ENCODE results near the gene MAML3.

MAML3 gene

DNA sequence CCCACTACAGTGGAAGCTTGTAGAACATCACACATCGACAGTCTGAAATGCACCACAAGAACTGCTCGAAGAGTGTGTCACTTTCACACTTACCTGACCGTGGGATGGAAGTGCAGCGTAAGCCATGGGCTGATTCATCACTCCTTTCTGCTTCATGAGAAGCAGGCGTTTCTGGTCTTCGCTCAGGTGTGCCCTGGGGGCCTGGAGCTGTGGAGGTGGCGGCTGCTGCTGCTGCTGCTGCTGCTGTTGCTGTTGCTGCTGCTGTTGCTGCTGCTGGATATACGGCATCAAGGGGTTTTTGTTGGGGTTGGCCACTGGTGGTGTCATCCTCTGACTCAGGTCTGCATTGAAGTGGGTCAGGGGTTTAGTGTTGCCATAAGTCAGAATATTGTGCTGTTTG lies 264.7 kb downstream of the MAML3 start:
- DNase-seq, result no peak

- DNase-seq, result no peak
Measured at GRCh38 chr4:139887962-139888735, 265.8 kb downstream of the MAML3 start.

- no peak for DNase-seq
Measured at GRCh38 chr4:139887376-139887802, 266.6 kb downstream of the MAML3 start.

GRCh38 chr4:139886798-139887197 lies 267.2 kb downstream of the MAML3 start:
- no peak for DNase-seq

DNA sequence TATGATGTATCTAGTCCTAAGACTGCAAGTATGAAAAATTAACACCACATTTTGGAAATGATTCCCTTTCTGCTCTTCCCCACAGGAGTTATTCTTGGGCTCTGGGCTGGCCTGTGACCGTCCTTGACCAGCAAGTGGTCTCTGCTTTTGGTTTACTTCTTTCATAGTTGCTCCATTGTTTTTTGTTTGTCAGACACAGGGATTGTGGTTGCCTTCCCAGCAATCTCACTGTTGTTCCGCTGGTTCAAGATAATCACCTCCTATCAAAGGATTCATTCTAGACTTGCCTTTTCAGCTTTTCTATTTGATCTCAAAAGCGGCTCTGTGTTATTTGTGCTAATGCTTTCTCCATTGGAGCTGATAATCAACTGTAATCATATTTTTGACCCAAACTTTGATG lies 269.5 kb downstream of the MAML3 start:
- DNase-seq, result no peak

DNA sequence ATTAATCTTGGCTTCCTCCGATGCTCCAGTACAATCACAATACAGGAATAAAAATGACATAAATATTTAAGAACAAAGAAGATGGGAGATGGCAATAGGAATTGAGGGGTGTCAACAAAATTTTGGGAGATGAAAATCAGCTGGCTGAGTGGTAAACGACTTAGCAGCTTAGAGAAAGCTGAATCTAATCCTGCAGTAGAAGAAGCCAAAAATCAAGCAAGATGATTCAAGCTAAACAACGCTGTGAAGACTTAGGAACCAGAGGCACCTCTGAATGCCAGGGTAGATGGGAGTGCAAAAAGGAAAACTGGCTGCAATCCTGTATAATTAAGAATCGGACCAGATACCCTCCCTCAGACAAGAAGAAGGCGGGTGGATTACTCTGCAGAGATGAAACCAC lies 273.1 kb downstream of the MAML3 start:
- no peak for DNase-seq

DNA sequence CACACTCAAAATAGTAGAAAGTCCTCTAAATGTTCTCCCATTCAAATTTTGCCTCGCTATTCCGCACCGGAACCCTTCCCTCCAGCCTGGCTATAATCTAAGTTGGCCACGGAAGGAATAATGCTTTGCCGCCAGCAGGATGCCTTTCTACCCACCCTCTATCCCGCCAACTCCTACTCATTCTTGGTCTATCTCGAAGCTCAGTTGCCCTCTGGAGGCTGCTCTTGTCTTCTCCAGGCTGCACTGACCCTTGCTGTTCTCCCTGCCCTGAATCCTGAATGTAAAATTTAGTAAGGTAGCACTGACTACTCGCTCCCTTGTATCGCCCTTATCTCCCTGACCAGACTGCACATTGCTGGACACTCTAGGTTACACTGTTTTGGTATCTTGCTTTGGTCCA lies 275.9 kb downstream of the MAML3 start:
- DNase-seq, result no peak

DNA sequence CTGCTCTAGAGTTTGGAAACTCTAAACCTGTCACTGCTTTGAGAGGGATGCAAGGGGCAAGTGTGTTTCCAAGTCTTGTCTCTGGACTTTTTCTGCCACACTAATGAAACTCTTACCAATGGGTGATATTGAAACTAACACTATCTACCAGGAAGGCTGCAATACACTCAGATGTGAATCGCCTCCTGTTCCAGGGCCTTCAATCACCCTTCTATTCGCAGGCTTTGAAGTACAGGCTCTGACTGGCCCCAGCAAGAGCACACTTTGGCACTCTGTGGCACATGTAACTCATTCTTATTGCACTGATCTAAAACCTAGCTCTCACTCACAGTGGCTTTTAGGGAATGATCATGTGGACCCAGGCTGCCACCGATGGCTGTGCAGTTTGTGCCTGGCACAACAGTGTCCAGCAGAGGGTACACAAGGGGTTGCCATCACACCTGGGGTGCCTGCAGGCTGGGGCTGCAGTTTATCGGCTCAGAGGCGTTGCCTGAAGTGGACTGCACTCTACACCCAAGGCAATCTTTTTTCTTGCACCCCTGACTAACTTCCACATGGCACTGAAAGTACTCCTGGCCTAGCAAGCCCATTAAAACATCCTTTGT lies 277.5 kb downstream of the MAML3 start:
- DNase-seq, result no peak

DNA sequence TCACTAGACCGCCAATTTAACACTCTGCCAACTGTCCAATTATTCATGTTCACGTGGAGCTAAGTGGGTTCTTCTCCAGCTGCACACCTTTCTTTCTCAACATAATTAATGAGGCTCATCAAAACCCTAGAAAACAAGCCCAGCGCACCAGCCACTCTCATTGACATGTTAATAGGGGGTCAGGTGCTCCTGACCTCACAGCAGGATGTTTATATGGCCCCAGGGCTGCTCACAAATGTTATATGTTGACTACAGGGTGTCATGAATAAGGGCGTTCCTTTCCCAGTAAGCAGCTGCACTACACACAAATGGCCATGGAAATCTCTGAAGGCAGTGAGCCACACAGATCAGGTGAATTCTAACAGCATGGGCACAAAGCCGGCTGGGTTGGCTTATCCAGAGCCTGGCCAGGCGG lies 278.6 kb downstream of the MAML3 start:
- DNase-seq, result peak; percentile 94

DNA sequence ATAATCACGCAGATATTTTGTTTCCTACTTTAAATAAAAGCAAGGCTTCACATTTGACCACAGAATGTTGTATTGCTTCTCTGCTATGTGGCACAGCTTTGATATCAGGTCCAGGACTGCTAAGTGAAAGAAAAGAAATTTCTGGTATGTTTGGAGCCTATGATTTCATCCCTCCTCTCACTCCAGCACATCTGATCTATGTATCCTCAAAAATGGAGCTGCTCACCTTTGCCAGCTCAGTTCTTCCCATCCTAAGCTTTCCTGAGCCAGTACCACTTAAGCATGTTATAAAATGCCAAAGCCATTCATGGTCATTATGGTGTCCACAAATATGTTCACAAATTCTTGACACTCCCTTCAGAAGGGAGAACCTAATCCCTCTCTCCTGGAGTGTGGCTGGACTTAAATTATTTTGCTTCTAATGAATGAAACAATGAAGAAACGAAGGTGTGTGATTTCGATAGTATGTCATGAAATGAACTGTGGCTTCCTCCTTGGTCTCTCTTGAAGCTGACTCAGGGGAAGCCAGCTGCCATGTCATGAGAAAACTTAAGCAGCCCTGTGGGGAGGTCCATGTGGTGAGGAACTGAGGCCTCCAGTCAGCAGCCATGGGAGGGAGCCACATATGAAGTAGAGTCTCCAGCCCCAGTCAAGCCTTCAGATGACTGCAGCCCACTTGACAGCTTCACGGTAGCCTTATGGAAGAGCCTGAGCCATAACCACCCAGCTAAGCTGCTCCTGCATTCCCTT lies 280.7 kb downstream of the MAML3 start:
- no peak for DNase-seq

GRCh38 chr4:139872274-139872673 lies 281.7 kb downstream of the MAML3 start:
- no peak for DNase-seq

DNA sequence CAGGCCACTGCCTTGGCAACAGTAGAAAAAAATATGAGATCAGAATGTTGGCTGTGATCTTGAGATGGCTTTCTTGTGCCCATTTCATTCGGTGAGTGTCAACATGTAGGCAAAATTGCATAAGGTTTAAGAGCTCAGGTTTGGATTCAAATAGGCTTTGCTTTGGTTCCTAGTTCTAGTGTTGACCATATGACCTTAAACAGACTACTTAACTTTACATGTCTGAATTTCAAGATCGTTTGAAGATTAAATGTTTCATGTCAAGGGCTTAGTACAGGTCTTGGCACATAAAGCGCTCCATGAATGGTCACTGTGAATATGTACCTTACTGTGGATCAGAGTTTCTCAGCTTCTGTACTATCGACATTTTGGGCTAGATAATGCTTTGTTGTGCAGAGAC lies 284.2 kb downstream of the MAML3 start:
- DNase-seq, result no peak

DNA sequence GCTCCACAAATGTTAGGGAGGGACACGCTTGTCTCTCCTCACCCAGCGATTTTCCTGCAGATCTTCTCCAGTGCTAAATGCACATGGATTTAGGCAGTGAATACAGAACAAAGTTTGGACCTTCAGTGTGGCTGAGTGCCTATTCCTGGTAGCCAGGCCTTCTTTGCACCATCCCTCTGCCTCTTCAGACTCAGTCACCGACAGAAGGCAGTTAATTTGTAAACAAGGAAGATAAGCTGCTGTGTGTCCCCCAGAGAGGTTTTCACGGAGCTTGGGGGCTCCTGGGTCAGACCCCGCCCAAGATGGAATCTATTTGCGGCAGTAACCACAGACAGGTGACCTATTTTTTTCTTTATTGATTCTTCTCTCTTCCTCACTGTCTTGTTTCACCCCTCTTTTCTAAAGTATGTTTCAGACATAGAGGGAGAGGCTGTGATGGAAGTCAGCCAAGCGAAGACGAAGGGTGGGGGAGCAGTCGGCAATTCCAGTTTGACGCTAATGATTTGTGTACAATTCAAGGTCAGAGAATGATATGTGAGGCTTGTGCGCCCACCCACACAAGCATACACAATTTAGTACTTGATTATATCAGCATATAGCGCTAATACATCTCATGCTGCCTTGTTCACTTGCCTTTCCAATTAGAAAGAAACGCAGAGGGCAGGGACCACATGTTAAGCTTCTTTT lies 287.6 kb downstream of the MAML3 start:
- DNase-seq, result peak; percentile 81

DNA sequence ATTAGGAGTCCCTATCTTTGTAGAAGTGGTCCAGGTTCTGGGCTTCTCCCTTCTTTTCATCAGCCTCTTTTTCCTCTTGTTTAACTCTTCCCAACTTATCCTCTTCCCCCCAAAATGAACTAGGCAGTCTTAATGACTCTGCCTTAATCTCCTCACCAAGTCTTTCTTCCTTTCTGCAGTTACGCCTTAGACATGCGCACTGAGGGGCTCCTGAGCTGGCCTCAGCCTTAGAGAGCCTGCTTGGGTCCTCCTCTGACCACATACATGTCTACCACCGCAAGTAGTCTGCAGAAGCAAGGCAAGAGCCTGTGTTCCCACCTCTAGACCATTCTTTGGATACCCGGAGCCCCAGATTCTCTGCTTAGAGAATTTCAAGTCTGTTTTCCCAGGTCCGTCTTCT lies 288.4 kb downstream of the MAML3 start:
- no peak for DNase-seq

GRCh38 chr4:139863531-139863930 lies 290.5 kb downstream of the MAML3 start:
- DNase-seq, result no peak

DNA sequence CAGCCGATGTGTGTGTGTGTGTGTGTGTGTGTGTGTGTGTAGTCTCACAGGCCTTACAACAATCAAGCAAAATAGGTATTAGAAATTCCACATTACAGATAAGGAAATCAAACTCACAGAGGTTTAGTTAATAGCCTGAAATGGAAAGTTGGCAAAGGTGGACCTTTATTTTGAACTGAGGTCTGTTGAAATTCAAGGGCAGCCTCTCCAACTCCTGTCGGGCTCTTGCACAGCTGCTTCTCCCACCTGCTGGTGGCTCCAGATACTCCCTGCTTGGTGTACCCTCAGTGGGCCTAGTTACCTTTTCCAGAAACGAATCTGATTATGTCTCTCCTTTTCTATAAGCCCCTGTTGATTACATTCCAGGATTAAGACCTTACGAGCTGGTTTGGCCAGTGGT lies 292.5 kb downstream of the MAML3 start:
- no peak for DNase-seq

- DNase-seq, result no peak
Measured at GRCh38 chr4:139860435-139861024, 293.5 kb downstream of the MAML3 start.

DNA sequence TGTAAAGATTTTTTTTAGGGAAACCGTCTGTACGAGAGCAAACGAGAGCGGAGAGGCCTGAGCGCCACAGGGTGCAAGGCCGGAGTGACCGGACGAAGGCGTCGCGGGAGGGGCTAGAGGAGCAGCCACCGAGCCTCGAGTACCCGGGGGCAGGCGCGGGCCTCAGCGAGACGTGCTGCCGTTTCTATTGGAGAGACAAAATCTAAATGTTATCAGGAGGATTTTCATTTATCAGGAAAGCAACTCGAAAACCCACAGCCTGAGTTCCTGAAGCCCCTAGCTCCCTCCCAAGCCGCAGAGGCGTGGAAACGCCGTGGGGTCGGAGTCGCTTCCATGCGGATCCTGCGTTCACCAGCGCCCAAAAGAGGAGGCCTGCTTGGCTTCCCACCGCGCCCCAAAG lies 294.1 kb downstream of the MAML3 start:
- DNase-seq, result no peak

- DNase-seq, result no peak
Measured at GRCh38 chr4:139858436-139859205, 295.4 kb downstream of the MAML3 start.

- no peak for DNase-seq
Measured at GRCh38 chr4:139857977-139858376, 296.0 kb downstream of the MAML3 start.

GRCh38 chr4:139857021-139857420 lies 297.0 kb downstream of the MAML3 start:
- DNase-seq, result peak; percentile 31

Data from NCI-H748 treated with DMSO at 0.1 percent for 48 hours (cell line).